Liver (tissue), 9 donors: ENCODE results near the gene SETD7. TPM values are rescaled to one million over a fixed set of nuclear protein-coding genes. Genes with fewer than 3 reads are reported as not detected.

ENCODE experiments used
- DNase-seq: peaks from one replicate; pipeline ENCODE4 v3.0.0-alpha.2; 2017; ENCODE audit warnings: low spot score
- H3K27ac ChIP-seq, 2 donors: one replicate each; pipeline ENCODE4 v1.7.0; 2013; ENCODE audit warnings: inconsistent platforms in 2 of 2, low read length in 2 of 2, control low read depth in 1 of 2, low read depth in 1 of 2, mild to moderate bottlenecking in 1 of 2
- H3K27me3 ChIP-seq, 4 donors: one replicate each; pipeline versions ENCODE4 v1.6.1 to v1.7.0; 2013; ENCODE audit warnings: low read length in 3 of 4, inconsistent platforms in 1 of 4, mild to moderate bottlenecking in 1 of 4, moderate library complexity in 1 of 4; ENCODE audit not compliant: control insufficient read depth in 4 of 4, insufficient read depth in 4 of 4
- H3K36me3 ChIP-seq, 4 donors: one replicate each; pipeline versions ENCODE4 v1.6.1 to v1.7.0; 2013; ENCODE audit warnings: low read length in 3 of 4, mild to moderate bottlenecking in 3 of 4, low read depth in 1 of 4, moderate library complexity in 1 of 4; ENCODE audit not compliant: control insufficient read depth in 4 of 4, insufficient read depth in 3 of 4
- H3K4me1 ChIP-seq, 4 donors: one replicate each; pipeline versions ENCODE4 v1.6.1 to v1.7.0; 2013; ENCODE audit warnings: low read length in 3 of 4, mild to moderate bottlenecking in 3 of 4, moderate library complexity in 1 of 4; ENCODE audit not compliant: control insufficient read depth in 4 of 4, insufficient read depth in 4 of 4
- H3K4me3 ChIP-seq, 3 donors: one replicate each; pipeline versions ENCODE4 v1.6.1 to v1.7.0; 2013; ENCODE audit warnings: low read length in 3 of 3, control low read depth in 1 of 3, low read depth in 1 of 3, mild to moderate bottlenecking in 1 of 3
- H3K9ac ChIP-seq, 2 donors: one replicate each; pipeline ENCODE4 v1.7.0; 2013; ENCODE audit warnings: low read length in 2 of 2, mild to moderate bottlenecking in 2 of 2, moderate library complexity in 2 of 2, control low read depth in 1 of 2, low read depth in 1 of 2
- H3K9me3 ChIP-seq, 4 donors: one replicate each; pipeline versions ENCODE4 v1.6.1 to v1.7.0; 2013; ENCODE audit warnings: low read length in 3 of 4; ENCODE audit not compliant: control insufficient read depth in 4 of 4
- EGR1 ChIP-seq, 2 donors: IDR thresholded peaks; 2 replicates each; pipeline ENCODE4 v1.6.1; 2016 to 2018; ENCODE audit warnings: antibody characterized with exemption in 2 of 2, low read depth in 2 of 2
- FOXA1 ChIP-seq: IDR thresholded peaks from 2 replicates; pipeline ENCODE4 v1.6.1; 2016; ENCODE audit warnings: antibody characterized with exemption
- FOXA2 ChIP-seq: IDR thresholded peaks from 2 replicates; pipeline ENCODE4 v1.6.1; 2016; ENCODE audit warnings: antibody characterized with exemption
- GABPA ChIP-seq, 2 donors: IDR thresholded peaks in 1 of 2; conservative IDR thresholded peaks in 1 of 2; 2 replicates each; pipeline ENCODE4 v1.6.1; 2016; ENCODE audit warnings: antibody characterized with exemption in 2 of 2, mild to moderate bottlenecking in 1 of 2, moderate library complexity in 1 of 2
- HNF4A ChIP-seq, 2 donors: conservative IDR thresholded peaks; 2 replicates each; pipeline ENCODE4 v1.6.1; 2016; ENCODE audit warnings: antibody characterized with exemption in 2 of 2, mild to moderate bottlenecking in 2 of 2
- HNF4G ChIP-seq: IDR thresholded peaks from 2 replicates; pipeline ENCODE4 v1.6.1; 2016; ENCODE audit warnings: antibody characterized with exemption
- JUND ChIP-seq, 2 donors: IDR thresholded peaks; 2 replicates each; pipeline ENCODE4 v1.6.1; 2016; ENCODE audit warnings: antibody characterized with exemption in 2 of 2
- NR2F2 ChIP-seq: IDR thresholded peaks from 2 replicates; pipeline ENCODE4 v1.6.1; 2016; ENCODE audit warnings: antibody characterized with exemption
- RAD21 ChIP-seq, 2 donors: IDR thresholded peaks; 2 replicates each; pipeline ENCODE4 v1.6.1; 2016; ENCODE audit warnings: antibody characterized with exemption in 2 of 2, mild to moderate bottlenecking in 2 of 2
- RXRA ChIP-seq, 2 donors: IDR thresholded peaks; 2 replicates each; pipeline ENCODE4 v1.6.1; 2017 to 2018; ENCODE audit warnings: antibody characterized with exemption in 2 of 2, mild to moderate bottlenecking in 1 of 2
- TAF1 ChIP-seq: conservative IDR thresholded peaks from 2 replicates; pipeline ENCODE4 v1.6.1; 2016; ENCODE audit warnings: antibody characterized with exemption, mild to moderate bottlenecking
- YY1 ChIP-seq: IDR thresholded peaks from 2 replicates; pipeline ENCODE4 v1.6.1; 2016; ENCODE audit warnings: antibody characterized with exemption, mild to moderate bottlenecking
- ZBTB33 ChIP-seq: IDR thresholded peaks from 2 replicates; pipeline ENCODE4 v1.6.1; 2016; ENCODE audit warnings: antibody characterized with exemption
- WGBS: extraction: QIAGEN DNeasy Blood & Tissue Kit; methylation state at CpG from one replicate; pipeline ENCODE4 v1.1.7; 2013; 5-methylcytosine and 5-hydroxymethylcytosine counted together
- polyA plus RNA-seq, 2 donors: library from polyadenylated mRNA; stranded (reverse) in 1 of 2; unstranded in 1 of 2; fragments of 200-250 nt in 1 of 2; fragments of >200 nt in 1 of 2; fragmentation: Nextera tagmentation in 1 of 2; extraction: Ambion mirVana in 1 of 2; gene quantifications; one replicate each; pipeline versions ENCODE4 v1.2.1 to v1.2.3, GENCODE V29; 2013 to 2015
- total RNA-seq, 2 donors: library from RNA; depleted of rRNA; stranded (reverse); fragments of >200 nt; gene quantifications; one replicate each; pipeline ENCODE4 v1.2.3, GENCODE V29; 2014
- TF ChIP-seq, protein P1 (sequence below): fragments of 150-350 bp; IDR thresholded peaks from 2 replicates; pipeline ENCODE4 v1.5.1; 2017; ENCODE audit warnings: improper control_type of control experiment, low read depth, low read length; ENCODE audit not compliant: missing input control
- TF ChIP-seq, protein P2 (sequence below): IDR thresholded peaks from 2 replicates; pipeline ENCODE4 v1.6.1; 2016; ENCODE audit warnings: antibody characterized with exemption
- TF ChIP-seq, protein P3 (sequence below): IDR thresholded peaks from 2 replicates; pipeline ENCODE4 v1.6.1; 2016; ENCODE audit warnings: antibody characterized with exemption
- donor health status: healthy.
- donor health status: healthy.
- donor health status: healthy.
- donor health status: healthy.
- donor health status: healthy.

Gene SETD7
- total and polyA plus RNA-seq, 4 donors = 12.9 to 81.7 (median 18.0) TPM

DNA sequence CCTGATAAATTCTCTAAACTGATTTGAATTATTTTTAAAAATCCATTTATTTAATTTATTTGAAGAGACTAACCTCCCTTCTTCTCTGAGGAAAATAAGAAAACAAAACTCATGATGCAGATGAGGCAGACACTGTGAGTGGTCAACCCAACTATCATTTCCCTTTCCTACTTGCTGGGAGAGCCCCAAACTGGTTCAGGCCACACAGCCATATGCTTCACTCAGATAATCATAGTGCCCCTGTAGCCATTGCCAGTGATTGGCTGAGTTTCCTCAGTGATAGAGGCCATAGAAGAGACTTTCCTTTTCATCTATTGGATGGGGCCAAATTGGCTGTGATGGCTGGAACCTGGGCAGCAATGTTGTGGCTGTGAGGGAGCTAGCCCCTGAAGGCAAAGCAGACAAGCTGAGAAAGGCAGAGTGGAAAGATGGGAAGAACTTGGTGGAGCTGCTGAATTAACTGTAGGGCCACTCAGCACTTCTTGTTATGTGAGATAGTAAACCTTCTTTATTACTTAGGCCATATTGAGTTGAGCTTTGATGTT is 52.3 kb downstream of the SETD7 start (continued):
- TF ChIP-seq, protein P1, sequence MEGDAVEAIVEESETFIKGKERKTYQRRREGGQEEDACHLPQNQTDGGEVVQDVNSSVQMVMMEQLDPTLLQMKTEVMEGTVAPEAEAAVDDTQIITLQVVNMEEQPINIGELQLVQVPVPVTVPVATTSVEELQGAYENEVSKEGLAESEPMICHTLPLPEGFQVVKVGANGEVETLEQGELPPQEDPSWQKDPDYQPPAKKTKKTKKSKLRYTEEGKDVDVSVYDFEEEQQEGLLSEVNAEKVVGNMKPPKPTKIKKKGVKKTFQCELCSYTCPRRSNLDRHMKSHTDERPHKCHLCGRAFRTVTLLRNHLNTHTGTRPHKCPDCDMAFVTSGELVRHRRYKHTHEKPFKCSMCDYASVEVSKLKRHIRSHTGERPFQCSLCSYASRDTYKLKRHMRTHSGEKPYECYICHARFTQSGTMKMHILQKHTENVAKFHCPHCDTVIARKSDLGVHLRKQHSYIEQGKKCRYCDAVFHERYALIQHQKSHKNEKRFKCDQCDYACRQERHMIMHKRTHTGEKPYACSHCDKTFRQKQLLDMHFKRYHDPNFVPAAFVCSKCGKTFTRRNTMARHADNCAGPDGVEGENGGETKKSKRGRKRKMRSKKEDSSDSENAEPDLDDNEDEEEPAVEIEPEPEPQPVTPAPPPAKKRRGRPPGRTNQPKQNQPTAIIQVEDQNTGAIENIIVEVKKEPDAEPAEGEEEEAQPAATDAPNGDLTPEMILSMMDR = no peak
- TF ChIP-seq YY1 = no peak

DNA sequence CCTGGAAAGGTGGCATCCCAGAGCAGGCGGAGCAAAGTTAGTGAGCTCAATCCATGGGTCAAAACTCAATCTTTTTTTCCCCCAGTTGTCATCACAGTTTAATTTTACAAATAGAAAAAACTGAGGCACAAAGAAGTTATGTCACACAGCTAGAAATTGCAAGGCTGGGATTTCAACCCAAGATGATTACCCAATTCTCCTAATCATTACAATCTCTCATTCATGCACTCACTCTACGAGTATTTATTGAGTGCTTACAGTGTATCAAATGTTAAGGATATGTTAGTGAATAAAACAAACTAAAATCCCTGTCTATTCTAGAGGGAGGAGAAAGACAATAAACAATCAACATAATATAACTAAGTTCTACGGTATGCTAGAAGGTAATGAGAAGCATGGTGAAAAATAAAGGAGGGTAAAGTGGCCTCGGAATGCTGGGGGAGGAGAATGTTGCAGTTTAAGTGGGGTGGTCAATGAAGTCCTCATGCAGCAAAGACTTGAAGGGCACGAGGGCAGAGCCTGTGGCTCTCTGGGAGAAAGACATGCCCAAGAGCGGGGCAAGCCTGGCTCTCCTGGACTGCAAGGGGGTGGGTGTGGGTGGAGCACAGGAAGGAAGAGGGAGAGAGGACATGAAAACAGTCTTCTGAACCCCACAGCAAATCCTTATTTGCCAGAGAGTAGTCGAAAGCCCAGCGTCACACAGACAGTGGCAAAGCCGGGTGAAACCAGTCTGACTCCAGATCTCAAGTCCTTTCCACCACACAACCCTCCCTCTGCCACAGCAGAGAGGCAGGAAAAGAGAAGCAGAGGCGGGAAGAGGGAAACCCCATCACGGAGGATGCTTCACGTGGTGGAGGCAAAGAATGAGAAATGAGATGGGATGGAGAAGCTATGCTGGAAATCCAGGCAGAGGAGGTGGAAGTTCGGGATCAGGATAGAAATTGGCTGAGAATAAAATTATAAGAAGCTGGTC is 53.8 kb downstream of the SETD7 start:
- H3K4me3 ChIP-seq = no peak overlapping the region
- no peaks in the 10 kb centered on the region for H3K9me3 ChIP-seq
- H3K27ac ChIP-seq = no peak overlapping the region
- H3K27me3 ChIP-seq = no peaks in the 10 kb centered on the region
- H3K36me3 ChIP-seq = peaks cover 0 to 3% (median 0%) of the 10 kb centered on the region in 4 donors
- DNase-seq = no peak
- H3K4me1 ChIP-seq = peaks cover 3 to 13% (median 7%) of the 10 kb centered on the region in 4 donors
- WGBS = 84% methylated on average over 13 of the region's 13 CpGs
- H3K9ac ChIP-seq = no peak overlapping the region
- TF ChIP-seq FOXA2 (no peak), TAF1 (no peak), JUND (IDR thresholded peaks at IDR 0.05) (no peak), GABPA (IDR thresholded peaks at IDR 0.05 in 1 of 2, conservative IDR thresholded peaks at IDR 0.05 in 1 of 2) (no peak), NR2F2 (no peak), ZBTB33 (no peak), HNF4G (no peak), EGR1 (IDR thresholded peaks at IDR 0.05; ENCODE audit: low read depth in 2 of 2) (no peak), YY1 (no peak)
- TF ChIP-seq, protein P2, sequence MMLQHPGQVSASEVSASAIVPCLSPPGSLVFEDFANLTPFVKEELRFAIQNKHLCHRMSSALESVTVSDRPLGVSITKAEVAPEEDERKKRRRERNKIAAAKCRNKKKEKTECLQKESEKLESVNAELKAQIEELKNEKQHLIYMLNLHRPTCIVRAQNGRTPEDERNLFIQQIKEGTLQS = no peak

DNA sequence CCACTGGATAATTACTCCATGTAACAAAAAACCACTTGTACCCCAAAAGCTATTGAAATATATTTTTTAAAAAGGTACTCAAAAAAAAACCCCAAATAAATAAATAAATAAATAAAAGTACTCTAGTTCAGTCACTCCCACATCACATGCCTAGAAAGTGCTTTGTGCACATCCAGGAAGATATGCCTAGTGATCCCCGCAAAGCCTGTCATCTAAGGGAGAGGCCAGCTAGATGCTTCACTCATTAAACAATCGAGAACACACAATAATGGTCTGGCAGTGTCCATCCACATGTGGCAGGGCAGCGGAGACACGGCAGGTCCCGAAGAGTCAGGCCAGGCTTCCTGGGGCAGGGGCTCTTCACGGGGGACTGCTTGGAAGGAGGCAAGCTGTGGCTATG is 54.5 kb downstream of the SETD7 start:
- Histone ChIP-seq H3K4me1 (peaks cover 3 to 17% (median 8%) of the 10 kb centered on the region in 4 donors), H3K4me3 (no peak overlapping the region), H3K9me3 (no peaks in the 10 kb centered on the region), H3K27ac (no peak overlapping the region), H3K27me3 (no peaks in the 10 kb centered on the region), H3K9ac (no peak overlapping the region), H3K36me3 (peaks cover 0 to 3% (median 0%) of the 10 kb centered on the region in 4 donors)
- TF ChIP-seq ZBTB33 = no peak
- TF ChIP-seq, protein P2 = no peak
- no peak for TF ChIP-seq RXRA (IDR thresholded peaks at IDR 0.05)
- no peak for TF ChIP-seq HNF4G
- TF ChIP-seq GABPA (IDR thresholded peaks at IDR 0.05 in 1 of 2, conservative IDR thresholded peaks at IDR 0.05 in 1 of 2) = no peak
- no peak for TF ChIP-seq TAF1
- no peak for TF ChIP-seq YY1
- no peak for TF ChIP-seq RAD21 (IDR thresholded peaks at IDR 0.05)
- TF ChIP-seq, protein P1 = no peak
- TF ChIP-seq NR2F2 = no peak
- no peak for TF ChIP-seq JUND (IDR thresholded peaks at IDR 0.05)
- TF ChIP-seq, protein P3, sequence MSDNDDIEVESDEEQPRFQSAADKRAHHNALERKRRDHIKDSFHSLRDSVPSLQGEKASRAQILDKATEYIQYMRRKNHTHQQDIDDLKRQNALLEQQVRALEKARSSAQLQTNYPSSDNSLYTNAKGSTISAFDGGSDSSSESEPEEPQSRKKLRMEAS = no peak
- no peak for TF ChIP-seq FOXA1
- no peak for TF ChIP-seq HNF4A (conservative IDR thresholded peaks at IDR 0.05)
- no peak for DNase-seq
- 80% methylated on average over 6 of the region's 6 CpGs for WGBS
